Measurements from ENCODE around the gene ABCA13. TPM values are rescaled to one million over a fixed set of nuclear protein-coding genes. Genes with fewer than 3 reads are reported as not detected.

ABCA13 gene
- total RNA-seq, 1 experiment from 2014 or later = 1.7 TPM

DNA sequence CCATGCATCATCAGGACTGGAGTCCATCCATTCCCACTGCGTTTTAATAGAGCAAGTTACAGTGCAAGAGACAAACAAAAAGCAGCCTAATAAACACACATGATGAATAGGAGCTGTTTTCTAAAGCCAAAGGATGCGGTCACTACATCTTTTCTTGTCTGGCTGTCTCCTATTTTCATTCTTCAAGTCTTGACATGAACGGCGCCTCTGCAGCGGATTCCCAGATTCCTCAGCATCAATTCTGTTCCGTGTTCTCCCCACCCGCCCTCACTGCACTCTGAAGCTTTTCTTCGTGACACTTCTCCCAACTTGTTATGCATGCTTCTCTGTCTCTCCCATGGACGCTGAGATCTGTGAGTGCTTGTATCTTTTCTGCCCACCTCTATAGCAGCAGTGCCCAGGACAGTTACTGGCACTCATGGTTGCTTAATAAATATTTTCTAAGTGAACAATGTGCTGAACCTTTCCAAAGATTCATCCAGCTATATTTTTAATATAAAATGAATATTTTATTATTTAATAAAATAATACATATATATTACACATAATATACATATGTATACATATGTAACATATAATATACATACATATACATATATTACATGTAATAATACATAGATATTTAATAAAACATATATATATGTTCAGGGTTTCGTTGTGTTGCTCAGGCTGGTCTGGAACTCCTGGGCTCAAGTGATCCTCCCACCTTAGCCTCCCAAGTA lies 242.9 kb downstream of the ABCA13 start:
- ATAC-seq = no peak
- Histone ChIP-seq H3K27me3 (ENCODE audit: control insufficient read depth, insufficient read depth, low read length) (no peaks in the 10 kb centered on the region), H3K9me3 (ENCODE audit: control insufficient read depth, insufficient read depth, low read depth, low read length) (no peaks in the 10 kb centered on the region), H3K4me3 (ENCODE audit: low read depth in 2 of 2, low read length in 2 of 2) (no peak overlapping the region), H3K27ac (ENCODE audit: low read length) (no peak overlapping the region), H3K36me3 (ENCODE audit: control insufficient read depth, insufficient read depth, low read length) (no peaks in the 10 kb centered on the region), H3K4me1 (ENCODE audit: control insufficient read depth, insufficient read depth, low read length) (no peaks in the 10 kb centered on the region)
- no TSS peak for BruUV-seq (replicated peaks)
- TF ChIP-seq, protein P1, sequence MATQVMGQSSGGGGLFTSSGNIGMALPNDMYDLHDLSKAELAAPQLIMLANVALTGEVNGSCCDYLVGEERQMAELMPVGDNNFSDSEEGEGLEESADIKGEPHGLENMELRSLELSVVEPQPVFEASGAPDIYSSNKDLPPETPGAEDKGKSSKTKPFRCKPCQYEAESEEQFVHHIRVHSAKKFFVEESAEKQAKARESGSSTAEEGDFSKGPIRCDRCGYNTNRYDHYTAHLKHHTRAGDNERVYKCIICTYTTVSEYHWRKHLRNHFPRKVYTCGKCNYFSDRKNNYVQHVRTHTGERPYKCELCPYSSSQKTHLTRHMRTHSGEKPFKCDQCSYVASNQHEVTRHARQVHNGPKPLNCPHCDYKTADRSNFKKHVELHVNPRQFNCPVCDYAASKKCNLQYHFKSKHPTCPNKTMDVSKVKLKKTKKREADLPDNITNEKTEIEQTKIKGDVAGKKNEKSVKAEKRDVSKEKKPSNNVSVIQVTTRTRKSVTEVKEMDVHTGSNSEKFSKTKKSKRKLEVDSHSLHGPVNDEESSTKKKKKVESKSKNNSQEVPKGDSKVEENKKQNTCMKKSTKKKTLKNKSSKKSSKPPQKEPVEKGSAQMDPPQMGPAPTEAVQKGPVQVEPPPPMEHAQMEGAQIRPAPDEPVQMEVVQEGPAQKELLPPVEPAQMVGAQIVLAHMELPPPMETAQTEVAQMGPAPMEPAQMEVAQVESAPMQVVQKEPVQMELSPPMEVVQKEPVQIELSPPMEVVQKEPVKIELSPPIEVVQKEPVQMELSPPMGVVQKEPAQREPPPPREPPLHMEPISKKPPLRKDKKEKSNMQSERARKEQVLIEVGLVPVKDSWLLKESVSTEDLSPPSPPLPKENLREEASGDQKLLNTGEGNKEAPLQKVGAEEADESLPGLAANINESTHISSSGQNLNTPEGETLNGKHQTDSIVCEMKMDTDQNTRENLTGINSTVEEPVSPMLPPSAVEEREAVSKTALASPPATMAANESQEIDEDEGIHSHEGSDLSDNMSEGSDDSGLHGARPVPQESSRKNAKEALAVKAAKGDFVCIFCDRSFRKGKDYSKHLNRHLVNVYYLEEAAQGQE (IDR thresholded peaks at IDR 0.05; ENCODE audit: insufficient read depth in 1 of 2, low read depth in 2 of 2, low read length in 1 of 2) = no peak
- no peak for TF ChIP-seq SIN3A (IDR thresholded peaks at IDR 0.05; ENCODE audit: borderline replicate concordance, insufficient read depth, low read depth, low read length)
- TF ChIP-seq CTCF (IDR thresholded peaks at IDR 0.05) = no peak
- no peak for TF ChIP-seq TCF7L2 (IDR thresholded peaks at IDR 0.05; ENCODE audit: low read depth, low read length)
- no peak for TF ChIP-seq POLR2AphosphoS5 (IDR thresholded peaks at IDR 0.05; ENCODE audit: low read depth, low read length)
- in situ Hi-C loops (cut with HindIII; ENCODE audit: low pct_unique_long_range_greater_than_20kb, low sequenced_read_pairs) (no loop called here), intact Hi-C loops (cut with micrococcal nuclease; ENCODE audit: unreplicated experiment) (no loop called here)
- ChIA-PET CTCF (no interaction called here), POLR2A (no interaction called here)
- no peak for DNase-seq (ENCODE audit: low read depth, low spot score)

DNA sequence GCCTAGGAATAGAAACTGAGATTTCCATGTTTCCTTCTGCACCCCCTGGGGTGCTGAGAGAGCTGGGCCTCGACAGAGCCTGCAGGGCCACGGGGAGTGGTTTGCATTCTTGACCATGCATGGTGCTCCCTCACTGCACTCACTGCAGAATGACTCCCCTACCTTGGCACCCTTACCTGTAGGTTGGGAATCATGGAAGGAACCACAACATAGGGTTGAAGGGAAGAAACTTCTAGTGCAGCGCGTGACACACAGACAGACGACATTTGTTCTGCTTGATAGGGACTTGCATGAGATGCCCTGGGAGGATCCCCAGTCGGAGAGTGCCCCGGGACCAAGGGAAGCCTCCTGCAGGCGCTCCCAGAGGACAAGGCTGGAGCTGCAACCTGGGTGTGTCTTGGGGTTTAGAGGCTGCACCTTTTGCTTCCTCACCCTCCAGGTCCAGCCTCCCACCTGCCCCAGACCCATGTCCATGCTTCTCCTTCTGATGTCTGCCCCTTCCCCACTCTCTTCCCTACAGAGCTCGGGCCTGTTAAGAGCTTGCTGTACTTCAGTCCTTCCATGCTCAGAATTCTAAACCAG lies 245.2 kb downstream of the ABCA13 start:
- ATAC-seq (peak; percentile 51; the same call in 1 of the 2 replicates), DNase-seq (ENCODE audit: low read depth, low spot score) (no peak)
- Histone ChIP-seq H3K36me3 (ENCODE audit: control insufficient read depth, insufficient read depth, low read length) (no peaks in the 10 kb centered on the region), H3K9me3 (ENCODE audit: control insufficient read depth, insufficient read depth, low read depth, low read length) (no peaks in the 10 kb centered on the region), H3K27ac (ENCODE audit: low read length) (no peak overlapping the region), H3K4me3 (ENCODE audit: low read depth in 2 of 2, low read length in 2 of 2) (no peak overlapping the region), H3K27me3 (ENCODE audit: control insufficient read depth, insufficient read depth, low read length) (no peaks in the 10 kb centered on the region), H3K4me1 (ENCODE audit: control insufficient read depth, insufficient read depth, low read length) (no peaks in the 10 kb centered on the region)
- TF ChIP-seq CTCF (IDR thresholded peaks at IDR 0.05) = no peak
- TF ChIP-seq SIN3A (IDR thresholded peaks at IDR 0.05; ENCODE audit: borderline replicate concordance, insufficient read depth, low read depth, low read length) = no peak
- TF ChIP-seq, protein P1 (IDR thresholded peaks at IDR 0.05; ENCODE audit: insufficient read depth in 1 of 2, low read depth in 2 of 2, low read length in 1 of 2) = no peak
- in situ Hi-C loops (cut with HindIII; ENCODE audit: low pct_unique_long_range_greater_than_20kb, low sequenced_read_pairs) = no loop called here
- no TSS peak for BruUV-seq (replicated peaks)
- intact Hi-C loops (cut with micrococcal nuclease; ENCODE audit: unreplicated experiment) = no loop called here
- ChIA-PET CTCF (no interaction called here), POLR2A (no interaction called here)

Measured in Panc1 (cell line).